ENCODE measurements around the gene RAD18. TPM values are rescaled to one million over a fixed set of nuclear protein-coding genes. Genes with fewer than 3 reads are reported as not detected.
A peak's percentile ranks its signal among the peaks of the same experiment; 100 is the strongest.

RAD18 gene, protein sequence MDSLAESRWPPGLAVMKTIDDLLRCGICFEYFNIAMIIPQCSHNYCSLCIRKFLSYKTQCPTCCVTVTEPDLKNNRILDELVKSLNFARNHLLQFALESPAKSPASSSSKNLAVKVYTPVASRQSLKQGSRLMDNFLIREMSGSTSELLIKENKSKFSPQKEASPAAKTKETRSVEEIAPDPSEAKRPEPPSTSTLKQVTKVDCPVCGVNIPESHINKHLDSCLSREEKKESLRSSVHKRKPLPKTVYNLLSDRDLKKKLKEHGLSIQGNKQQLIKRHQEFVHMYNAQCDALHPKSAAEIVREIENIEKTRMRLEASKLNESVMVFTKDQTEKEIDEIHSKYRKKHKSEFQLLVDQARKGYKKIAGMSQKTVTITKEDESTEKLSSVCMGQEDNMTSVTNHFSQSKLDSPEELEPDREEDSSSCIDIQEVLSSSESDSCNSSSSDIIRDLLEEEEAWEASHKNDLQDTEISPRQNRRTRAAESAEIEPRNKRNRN
- total RNA-seq = 24.0 TPM

DNA sequence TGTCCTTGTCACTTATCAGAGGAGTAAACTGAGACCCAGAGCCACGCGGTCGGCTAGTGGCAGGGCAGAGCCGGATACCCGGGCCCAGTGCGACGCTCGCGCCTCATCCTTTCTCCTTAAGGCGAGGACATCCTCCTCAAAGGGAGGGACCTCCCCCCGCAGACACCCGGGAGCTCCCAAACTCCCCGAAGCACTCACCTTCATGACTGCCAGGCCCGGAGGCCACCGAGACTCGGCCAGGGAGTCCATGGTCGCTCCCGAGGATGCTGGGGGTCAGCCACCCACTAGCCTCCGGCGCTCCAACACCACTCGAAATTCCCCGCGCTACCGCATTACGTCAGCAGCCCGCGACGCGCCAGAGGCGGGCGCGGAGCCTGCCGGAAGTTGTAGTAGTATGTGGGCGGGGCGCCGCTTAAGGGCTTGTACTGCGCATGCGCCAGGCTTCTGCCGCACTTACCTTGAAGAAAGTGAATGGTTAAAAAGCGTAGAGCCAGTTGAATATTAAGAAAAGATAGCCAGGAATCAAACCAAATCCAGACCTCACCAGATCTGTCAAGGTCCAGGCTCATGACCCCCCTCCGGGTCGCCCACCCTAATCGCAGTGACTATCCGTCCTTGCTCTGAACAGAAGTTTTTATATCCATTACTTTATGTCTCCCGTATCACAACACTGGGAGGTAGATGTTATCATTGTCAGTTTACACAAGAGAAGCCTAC, at the start of gene RAD18:
Gene RAD18, minus strand, starts transcription at position 336 of the 717 bp plus-strand sequence. Its CDS starts 87 bp downstream, at position 249.
- peak; percentile 81 for DNase-seq

DNA sequence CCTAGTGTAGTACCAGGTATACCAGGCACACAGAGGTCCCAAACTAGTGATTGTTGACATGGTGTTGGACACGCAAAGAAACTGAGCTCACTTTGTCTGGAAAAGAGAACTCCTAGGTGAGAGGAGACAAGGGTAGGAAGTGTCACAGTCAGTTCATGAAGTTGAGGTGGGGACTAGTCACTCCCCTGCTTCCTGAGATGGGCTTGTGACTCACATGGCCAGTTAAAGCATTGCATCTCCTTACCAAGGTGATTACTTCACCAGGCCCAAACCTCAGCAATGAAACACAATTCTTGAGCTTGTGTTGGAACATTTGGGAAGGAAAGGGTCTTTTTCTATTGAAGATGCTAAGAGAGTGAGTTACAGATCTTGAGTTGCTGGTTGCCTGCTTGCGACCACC, 49.2 kb upstream of the RAD18 start:
- DNase-seq = no peak

DNA sequence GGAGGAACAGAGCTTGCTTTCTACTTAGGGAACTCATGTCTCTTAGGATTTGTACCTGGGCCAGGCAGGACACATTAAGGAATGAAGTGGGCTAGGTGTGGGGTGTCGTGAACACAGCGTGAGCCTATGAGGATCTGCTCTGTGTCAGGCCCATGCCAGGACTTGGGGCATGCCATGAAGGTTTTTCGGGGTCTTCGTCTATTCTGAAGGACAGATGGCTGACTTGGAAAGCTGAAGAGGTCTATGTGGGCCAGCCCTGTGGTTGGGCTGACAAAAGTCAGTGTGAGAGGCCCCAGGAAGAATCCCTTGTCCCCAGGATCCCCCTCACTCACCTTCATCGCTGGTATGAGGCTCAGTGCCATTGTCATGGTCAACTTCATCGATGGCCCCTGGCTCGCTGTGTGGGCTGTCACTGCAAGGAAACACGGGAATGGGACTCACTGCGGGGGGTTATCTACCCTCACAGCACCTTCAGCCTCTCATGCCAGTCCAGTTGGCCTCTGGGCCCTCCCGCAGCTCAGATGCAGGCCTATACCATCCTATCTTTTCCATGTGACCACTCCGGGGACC, 46.8 kb upstream of the RAD18 start:
- no peak for DNase-seq

DNA sequence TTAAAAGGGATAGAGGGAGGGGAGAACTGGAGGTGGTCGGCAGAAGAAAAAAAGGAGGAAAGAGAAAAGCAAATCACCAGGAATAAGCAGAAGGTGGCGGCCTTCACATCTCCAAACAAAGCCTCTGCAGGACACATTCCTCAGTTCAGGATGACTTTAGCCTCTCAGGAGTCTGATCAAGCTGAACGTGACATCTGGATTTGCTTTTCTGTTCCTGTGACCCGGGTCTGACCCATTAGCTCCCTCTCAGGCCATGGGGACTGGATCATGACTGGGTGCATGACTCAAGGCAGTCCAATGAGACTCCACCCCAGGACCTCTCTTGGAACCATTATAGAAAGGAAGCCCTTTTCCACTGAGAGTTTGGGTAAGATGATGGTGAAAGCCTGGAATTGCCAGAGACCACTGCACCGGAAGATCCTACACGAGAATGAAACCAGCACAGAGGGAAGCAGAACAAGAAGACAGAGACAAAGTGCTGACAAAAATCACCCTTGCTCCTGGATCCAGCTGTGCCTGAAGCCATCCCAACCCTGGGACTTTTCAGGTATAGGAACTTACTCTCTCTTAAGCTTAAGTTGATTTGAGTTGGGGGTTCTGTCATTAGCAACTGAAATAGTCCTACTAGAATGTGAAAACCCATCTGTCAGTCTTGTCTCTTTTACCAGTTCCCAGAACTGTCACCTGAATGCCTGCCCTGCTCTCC, 45.4 kb upstream of the RAD18 start:
- no peak for DNase-seq

DNA sequence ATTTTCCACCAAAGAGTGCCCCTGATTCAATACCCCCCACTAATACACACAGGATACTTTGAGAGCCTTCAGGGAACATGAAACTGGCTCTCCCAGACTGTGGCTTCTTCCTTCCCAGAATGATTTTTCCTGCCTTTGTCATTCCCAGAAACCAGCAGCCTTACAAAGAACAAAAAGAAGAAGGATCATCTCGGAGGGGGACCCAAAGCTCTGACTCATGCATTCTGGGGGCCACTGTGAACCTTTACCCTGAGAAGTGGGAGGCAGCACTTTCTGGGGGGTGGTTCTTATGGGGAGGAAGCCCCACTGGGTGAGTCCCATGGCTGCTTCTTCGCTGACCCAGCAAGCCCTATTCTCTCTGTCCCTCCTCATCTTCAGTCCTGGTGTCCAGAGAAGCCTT, 44.7 kb upstream of the RAD18 start:
- no peak for DNase-seq

DNA sequence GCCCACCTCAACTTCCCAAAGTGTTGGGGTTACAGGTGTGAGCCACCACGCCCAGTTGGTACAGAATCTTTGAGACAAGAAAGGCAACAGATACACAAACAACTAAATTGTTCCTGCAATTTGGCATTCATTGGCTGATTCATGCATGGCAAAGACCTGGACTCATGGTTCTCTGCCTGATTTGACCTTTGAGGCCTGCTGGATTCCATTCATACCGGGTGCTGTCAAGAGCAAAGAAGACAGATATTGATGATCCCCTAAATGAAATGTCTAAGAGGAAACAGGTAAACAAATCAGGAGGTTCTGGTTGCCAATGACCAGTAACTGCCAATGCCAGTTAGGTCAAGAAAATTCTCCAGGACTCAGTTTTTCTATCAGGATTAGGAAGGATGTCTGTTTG, 43.9 kb upstream of the RAD18 start:
- no peak for DNase-seq

DNA sequence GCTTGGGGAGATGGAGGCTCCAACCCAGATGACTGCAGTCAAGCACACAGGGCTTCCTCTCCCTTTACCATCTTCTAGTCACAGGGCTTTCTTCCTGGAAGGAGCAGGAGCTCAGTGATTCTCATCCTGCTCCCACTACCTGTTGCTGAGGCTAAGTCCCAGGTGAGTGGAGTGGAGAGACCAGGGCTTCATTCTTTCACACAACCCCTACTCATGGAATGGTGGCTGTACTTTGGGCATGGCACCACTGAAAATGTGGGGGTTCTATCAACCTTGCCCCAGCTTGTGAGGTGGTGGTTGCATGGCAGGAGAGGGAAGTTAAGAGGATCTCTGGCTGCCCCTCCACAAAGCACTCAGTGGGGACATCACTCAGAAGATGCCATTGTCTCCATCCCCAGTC, 36.8 kb upstream of the RAD18 start:
- DNase-seq = no peak

DNA sequence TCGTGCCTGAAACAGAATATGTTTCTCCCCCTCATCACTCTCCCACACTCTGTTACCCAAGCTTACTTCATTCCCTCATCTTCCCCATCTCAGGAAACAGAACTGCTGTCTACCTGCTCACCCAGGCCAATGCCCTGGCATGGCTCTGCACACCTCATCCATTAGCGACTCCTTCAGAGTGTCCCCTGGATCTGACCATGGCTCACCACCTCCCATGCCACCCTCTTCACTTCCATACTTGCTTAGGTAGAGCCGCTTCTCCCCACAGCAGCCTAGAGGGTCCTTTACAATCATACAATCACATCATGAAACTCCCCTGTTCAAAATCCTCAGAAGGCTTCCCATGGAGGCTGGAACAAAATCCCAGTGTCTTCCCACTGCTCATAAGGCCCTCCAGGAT, 33.9 kb upstream of the RAD18 start:
- DNase-seq = no peak

DNA sequence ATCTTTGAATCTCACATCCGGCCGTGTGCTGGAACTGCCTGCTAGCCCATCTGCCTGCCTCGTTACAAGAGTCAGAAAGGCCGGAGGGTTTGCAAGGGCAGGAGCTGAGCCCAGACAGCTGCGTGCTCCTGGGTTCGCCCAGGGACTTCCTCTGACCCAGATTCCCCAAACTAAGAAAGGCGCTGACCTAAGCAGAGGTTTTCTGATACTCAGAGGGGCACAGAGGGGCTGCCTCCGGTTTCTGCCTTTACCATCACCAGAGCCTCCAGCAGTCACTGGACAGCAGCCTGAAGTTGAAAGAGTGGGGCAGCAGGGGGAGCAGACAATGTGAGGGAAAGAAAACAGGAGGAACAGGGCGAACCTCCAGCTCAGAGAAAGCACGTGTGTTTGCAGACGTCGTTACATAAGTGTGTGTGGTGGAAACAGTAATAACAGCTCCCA, 33.4 kb upstream of the RAD18 start:
- peak; percentile 73 for DNase-seq

DNA sequence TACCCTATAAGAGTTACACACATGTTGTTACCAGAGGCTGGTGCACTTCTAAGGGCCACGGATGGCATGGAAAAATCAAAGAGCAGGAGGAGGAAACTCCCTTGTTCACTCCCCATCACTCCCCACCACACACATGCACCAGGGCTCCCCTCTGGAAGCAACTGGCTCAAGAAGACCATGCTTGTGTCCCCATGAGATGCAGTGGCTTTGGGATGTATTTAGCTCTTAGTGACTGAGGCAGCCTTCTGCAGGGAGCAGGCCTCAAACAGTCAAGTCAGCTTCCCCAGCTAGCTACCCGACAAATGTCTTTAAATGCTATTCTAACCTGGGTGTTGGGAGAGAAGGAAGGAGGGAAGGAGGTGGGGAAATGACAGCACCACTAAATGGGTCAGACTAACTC, 32.9 kb upstream of the RAD18 start:
- no peak for DNase-seq

DNA sequence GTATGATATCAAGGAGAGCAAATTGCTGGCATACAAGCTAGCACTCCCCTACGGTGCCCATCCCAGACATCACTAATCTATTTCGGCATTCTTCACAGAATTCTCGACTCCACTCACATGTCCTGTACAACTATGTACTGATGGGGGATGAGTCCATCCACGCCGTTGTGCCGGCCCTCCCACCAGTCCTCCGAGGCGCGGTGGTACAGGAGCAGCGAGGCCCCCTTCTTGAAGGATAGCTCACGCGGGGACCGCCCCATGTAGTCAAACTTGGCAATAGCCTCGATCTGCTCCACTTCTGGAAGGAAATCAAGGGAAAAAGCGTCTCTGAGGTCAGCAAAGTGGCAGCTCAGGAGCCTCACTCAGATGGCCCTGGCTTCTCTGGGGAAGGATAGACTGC, 31.0 kb upstream of the RAD18 start:
- DNase-seq = no peak

DNA sequence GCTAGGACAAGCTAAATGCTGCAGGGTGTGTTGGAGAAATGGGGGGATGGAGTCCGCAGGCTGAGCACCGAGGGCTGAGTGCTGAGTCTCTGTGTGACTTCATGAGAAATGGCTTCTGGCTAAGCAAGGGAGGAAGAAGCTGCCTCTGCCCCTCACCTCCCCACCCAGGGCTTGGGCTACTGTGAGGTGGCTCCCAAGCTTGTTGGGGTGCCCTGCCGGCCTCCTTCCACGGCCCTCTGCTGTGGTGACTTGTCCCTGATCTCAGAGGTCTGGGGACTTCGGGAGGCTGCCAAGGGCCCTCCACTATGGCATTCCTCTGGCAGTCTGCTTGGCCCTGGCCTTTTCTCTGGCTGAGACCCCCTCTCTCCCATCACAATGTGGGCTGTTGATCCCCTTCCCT, 30.1 kb upstream of the RAD18 start:
- no peak for DNase-seq

DNA sequence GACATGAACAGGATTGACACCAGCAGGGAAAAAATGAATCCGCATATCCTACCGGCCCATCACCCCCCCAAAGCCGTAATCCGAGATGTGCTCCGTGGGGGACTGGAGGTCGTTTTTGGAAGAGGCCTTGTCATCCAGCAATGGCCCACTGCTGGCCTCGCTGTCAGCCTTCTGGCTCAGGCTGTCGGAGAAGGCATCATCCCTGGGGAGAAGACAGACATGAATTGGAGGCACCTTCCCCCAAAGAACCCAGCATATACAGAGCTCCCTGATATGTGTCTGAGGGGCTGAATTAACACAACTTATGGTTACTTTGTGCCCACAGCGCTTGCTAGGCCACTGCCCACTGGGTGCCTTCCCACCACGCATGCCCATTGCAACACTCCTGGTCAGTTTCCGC, 29.6 kb upstream of the RAD18 start:
- DNase-seq = no peak

DNA sequence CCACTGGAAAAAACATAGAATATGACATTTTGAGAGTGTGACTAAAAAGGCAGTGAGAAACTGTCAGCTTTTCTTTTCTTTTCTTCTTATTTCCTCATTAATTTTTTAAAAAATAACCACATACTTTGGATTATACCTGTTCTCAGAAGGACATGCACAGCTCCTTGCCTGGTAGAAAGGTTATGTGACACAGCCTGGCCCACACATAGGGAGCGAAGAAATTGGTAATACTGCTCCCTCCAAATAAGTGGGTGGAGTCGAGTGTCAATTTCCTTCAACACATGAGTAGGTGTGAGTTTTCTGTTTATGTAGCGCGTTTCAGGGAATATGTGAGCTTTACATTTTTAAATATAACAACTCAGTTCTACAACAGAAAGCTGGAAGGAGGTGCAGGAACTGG, 28.9 kb upstream of the RAD18 start:
- no peak for DNase-seq

DNA sequence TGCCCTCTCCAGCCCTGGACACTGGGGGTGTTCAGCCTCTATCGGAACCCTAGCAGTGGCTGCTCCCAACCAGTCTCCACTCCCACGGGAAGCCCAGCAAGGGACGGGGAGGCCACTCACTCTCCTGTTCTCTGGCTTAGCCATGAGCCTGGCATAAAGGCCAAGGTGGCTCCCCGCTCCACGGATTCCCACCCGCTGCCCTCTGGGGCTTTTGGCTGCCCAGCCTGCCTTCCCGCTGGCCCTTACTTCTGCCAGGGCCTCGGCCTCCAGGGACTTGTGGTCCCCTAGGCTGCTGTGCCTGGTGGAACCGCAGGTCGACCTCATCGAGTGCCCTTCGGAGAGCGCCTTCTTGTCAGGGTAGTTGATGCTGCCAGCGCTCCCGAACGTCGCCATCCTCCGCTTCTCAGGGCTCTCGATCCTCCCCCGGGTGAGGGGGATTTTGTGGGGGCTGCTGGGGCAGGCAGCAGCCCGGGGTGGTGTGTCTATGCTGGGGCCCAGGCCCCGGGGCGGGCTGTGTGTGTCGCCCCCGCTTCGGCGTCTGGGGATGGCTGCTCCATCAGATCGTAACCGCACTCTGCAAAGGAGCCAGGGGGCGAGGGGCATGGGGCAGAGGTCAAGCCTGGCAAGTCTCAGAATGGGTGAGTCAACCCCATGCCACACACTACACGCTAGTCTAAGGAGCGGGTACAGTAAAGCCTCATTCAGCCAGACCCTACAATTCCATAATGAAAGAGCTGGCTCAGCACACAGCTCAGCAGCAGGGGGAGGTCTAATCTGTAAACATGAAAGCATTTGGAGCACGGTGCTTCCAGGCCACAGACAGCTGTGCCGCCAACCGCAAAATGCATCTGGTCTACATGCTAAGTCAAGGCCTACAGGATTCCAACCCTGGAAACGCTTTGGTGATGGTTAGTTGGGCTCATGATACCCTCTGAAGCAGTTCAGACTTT, 27.3 kb upstream of the RAD18 start:
- no peak for DNase-seq

DNA sequence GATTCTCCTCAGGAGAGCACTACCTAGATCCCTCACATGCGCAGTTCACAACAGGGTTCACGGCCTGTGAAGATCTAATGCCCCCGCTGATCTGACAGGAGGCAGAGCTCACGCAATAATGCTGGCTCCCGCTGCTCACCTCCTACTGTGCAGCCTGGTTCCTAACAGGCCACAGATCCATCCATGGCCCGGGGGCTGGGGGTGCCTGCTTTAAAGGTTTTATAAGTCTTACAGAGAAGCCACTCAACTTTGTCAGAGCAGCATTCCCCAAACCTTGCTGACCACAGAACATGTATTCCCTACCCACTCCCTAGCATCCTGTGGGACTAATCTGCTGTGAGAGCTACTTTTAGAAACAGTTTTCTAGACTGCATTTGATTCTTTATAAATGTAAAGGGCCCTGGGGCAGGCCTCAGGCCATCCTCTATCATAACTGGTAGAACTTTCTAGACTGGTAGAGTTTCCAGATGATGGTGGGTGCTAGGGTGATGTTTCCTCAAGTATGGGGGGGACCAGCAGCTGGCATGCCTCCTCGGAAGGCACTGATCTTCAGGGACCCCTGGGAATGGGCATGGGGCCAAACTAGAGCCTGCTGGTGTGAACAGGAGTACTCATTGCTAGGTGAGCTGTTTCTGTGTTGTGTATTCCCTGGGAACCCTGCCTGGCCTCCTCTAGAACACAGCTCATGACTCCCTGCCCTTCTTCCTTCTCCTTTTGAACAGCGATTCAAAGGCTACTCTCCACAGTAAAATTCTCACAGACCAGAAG, 25.7 kb upstream of the RAD18 start:
- DNase-seq = no peak

DNA sequence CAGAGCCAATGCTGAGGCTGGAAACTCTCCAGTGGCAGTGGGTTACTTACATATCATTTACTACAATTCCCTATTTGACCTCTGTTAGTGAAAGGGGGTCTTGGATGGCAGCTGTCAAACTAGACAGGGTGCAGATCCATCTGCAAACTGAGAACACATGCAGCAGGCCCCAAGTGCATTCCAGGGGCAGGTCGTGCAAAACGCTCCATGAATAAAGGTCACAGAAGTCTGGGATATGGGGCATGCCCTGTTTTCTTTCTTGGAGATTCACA, 25.0 kb upstream of the RAD18 start:
- no peak for DNase-seq

DNA sequence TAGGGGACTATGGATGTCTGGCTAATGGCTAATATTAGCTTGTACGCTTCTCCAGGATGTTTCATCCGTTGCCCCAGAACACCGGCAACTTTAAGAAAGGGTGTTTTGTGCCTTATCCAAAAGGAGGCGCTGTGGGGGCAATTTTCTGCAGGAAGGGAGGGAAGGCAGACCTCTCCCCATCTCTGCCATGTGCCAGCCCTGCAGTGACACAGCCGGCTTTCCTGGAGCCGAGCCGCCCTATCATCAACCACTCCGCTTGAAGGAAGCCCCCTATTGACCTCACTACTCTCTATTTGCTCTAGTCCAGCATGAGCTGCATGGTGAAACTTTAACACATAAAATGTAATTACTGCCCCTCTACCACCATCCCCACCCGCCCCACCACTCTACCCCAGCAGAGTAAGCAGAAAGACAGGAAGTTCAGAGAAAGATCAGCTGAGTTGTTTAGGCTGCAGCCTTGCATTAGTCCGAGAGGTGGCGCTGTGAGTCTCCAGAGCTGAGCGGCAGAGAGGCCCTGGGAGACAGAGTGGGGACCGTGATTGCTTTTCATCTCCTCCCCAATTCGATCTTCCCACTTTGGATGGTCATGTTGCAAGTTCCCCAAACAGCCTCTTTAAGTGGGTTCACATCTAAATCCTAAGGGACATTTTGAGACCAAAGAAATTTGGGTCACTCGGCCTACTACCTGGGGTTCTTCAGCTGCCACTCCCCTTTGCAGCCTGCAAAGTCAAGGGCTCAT, 24.5 kb upstream of the RAD18 start:
- DNase-seq = peak; percentile 73

DNA sequence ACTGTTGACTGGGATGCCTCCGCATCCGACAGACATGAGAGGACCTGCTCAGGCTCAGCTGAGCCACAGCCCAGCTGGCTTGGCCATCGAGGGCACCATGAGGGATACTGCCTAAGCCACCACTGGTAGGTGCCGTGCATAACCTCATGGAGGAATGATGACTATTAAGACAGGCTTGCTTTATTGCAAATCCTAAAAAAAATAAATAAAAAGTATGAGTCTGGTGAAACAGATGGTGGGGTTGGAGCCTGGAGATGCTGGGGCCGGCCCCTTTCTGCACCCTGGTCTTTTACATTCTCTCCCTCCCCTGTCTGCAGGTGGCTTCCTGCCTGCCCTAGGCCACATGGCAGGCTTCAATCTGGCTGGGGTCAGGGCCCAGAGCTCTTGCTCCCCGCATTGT, 24.0 kb upstream of the RAD18 start:
- no peak for DNase-seq

DNA sequence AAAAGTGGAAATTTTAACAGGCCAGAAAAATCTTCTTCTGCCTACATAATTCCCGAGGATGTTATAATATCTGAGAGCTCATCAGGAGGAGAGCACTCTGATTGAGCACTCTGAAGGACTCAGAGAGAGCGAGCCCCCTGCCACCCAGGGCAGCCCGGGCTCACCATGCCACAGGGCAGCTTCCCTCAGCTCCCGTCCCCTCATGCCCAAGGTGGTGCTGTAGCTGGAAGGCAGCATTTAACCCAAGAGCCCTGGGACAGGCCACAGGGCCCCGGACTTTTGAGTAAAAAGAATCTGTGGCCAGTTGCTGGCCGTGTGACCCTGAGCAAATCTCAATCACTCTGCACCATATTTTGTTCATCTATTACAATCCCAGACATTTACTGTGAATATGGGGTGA, 23.5 kb upstream of the RAD18 start:
- DNase-seq = no peak

Data from occipital lobe (tissue), 2 donors.